Upper lobe of left lung (tissue), 6 donors: Measurements from ENCODE around the gene PRPF40B. TPM values are rescaled to one million over a fixed set of nuclear protein-coding genes. Genes with fewer than 3 reads are reported as not detected.

Experiments used
- ATAC-seq, 2 donors: fragments of 200-7000 bp; cut with Tn5 transposase; one replicate each; pipeline ENCODE4 v1.9.1; 2022; ENCODE audit warnings: mild to moderate bottlenecking in 2 of 2, moderate library complexity in 2 of 2; ENCODE audit not compliant: low FRiP score in 2 of 2
- DNase-seq, 2 donors: peaks; one replicate each; pipeline ENCODE4 v3.0.0-alpha.2; 2019 to 2020
- H3K27ac ChIP-seq, 4 donors: fragments of 200-600 bp; sonication (generic); one replicate each; pipeline ENCODE4 v1.5.1; 2016 to 2019
- H3K27me3 ChIP-seq, 4 donors: fragments of 200-600 bp; sonication (generic); one replicate each; pipeline ENCODE4 v1.5.1; 2017 to 2019
- H3K36me3 ChIP-seq, 4 donors: fragments of 200-600 bp; sonication (generic); one replicate each; pipeline ENCODE4 v1.5.1; 2016 to 2019
- H3K4me1 ChIP-seq, 4 donors: fragments of 200-600 bp; sonication (generic); one replicate each; pipeline ENCODE4 v1.5.1; 2018 to 2019
- H3K4me3 ChIP-seq, 4 donors: fragments of 200-600 bp; sonication (generic); one replicate each; pipeline ENCODE4 v1.5.1; 2017 to 2019; ENCODE audit warnings: mild to moderate bottlenecking in 2 of 4, moderate library complexity in 1 of 4
- H3K9me3 ChIP-seq, 4 donors: fragments of 200-600 bp; sonication (generic); one replicate each; pipeline ENCODE4 v1.5.1; 2018 to 2019
- CTCF ChIP-seq, 6 experiments: fragments of 450-650 bp in 4 of 6; fragments of 200-600 bp in 2 of 6; sonication (generic) in 2 of 6; IDR thresholded peaks; one replicate each; pipeline ENCODE4 v1.5.1; 2016 to 2019; ENCODE audit warnings: antibody characterized with exemption in 6 of 6
- EP300 ChIP-seq, 4 donors: sonication (generic); formaldehyde crosslinking; IDR thresholded peaks; one replicate each; pipeline ENCODE4 v1.5.1; 2017; ENCODE audit warnings: antibody characterized with exemption in 4 of 4, control low read depth in 2 of 4
- POLR2A ChIP-seq, 4 donors: fragments of 450-650 bp; IDR thresholded peaks; one replicate each; pipeline ENCODE4 v1.5.1; 2016 to 2017; ENCODE audit warnings: antibody characterized with exemption in 4 of 4, mild to moderate bottlenecking in 2 of 4
- POLR2AphosphoS5 ChIP-seq, 2 donors: sonication (generic); formaldehyde crosslinking; IDR thresholded peaks; one replicate each; pipeline ENCODE4 v1.5.1; 2017; ENCODE audit warnings: antibody characterized with exemption in 2 of 2
- WGBS, 2 donors: methylation state at CpG; one replicate each; pipeline ENCODE4 v1.1.5; 2017 to 2018; 5-methylcytosine and 5-hydroxymethylcytosine counted together
- total RNA-seq, 6 donors: library from RNA; depleted of rRNA in 4 of 6; stranded (reverse); fragments of >200 nt in 4 of 6; gene quantifications; one replicate each; pipeline versions ENCODE4 v1.1.0 to v1.2.1, GENCODE V29; 2016 to 2021
- donor health status: DM: no; HTN: no; CAD: no; lungs with moderate emphysema.
- donor health status: DM: no; HTN: yes; CAD: no; lungs with severe emphysema.

PRPF40B gene
- total RNA-seq, 6 donors from 2014 or later: 10.8 to 63.9 (median 16.9) TPM

GRCh38 chr12:49642370-49642802 lies 19.0 kb downstream of the PRPF40B start:
- Histone ChIP-seq H3K27me3 (no peaks in the 10 kb centered on the region), H3K4me1 (peaks cover 29 to 32% (median 30%) of the 10 kb centered on the region in 4 donors), H3K27ac (no peak overlapping the region), H3K36me3 (peaks cover 0 to 47% (median 25%) of the 10 kb centered on the region in 4 donors), H3K9me3 (no peaks in the 10 kb centered on the region), H3K4me3 (no peak overlapping the region)
- DNase-seq: peak in 1 of 2 donors; percentile 47
- no peak for TF ChIP-seq POLR2A (IDR thresholded peaks at IDR 0.05)
- TF ChIP-seq POLR2AphosphoS5 (IDR thresholded peaks at IDR 0.05): no peak
- no peak for TF ChIP-seq EP300 (IDR thresholded peaks at IDR 0.05)
- no peak for TF ChIP-seq CTCF (IDR thresholded peaks at IDR 0.05)
- no peak for ATAC-seq
- 87 to 95% methylated on average over 10 to 11 of the region's 11 CpGs for WGBS, 2 donors

- ATAC-seq (no peak), DNase-seq (no peak)
- H3K9me3 ChIP-seq: no peaks in the 10 kb centered on the region
- WGBS, 2 donors: 81 to 95% methylated on average over 2 to 7 of the region's 7 CpGs
- no peaks in the 10 kb centered on the region for H3K27me3 ChIP-seq
- no peak overlapping the region for H3K4me3 ChIP-seq
- H3K36me3 ChIP-seq: peaks cover 0 to 47% (median 25%) of the 10 kb centered on the region in 4 donors
- no peak overlapping the region for H3K27ac ChIP-seq
- H3K4me1 ChIP-seq: peaks cover 33 to 38% (median 35%) of the 10 kb centered on the region in 4 donors
- no peak for TF ChIP-seq CTCF (IDR thresholded peaks at IDR 0.05)
- no peak for TF ChIP-seq POLR2AphosphoS5 (IDR thresholded peaks at IDR 0.05)
- TF ChIP-seq POLR2A (IDR thresholded peaks at IDR 0.05): no peak
- no peak for TF ChIP-seq EP300 (IDR thresholded peaks at IDR 0.05)
These were observed 19.8 kb downstream of the PRPF40B start for GRCh38 chr12:49643135-49643534.

GRCh38 chr12:49643961-49644619 lies 20.7 kb downstream of the PRPF40B start:
- H3K36me3 ChIP-seq: peaks cover 0 to 56% (median 27%) of the 10 kb centered on the region in 4 donors

GRCh38 chr12:49644620-49644994 lies 21.2 kb downstream of the PRPF40B start:
- Histone ChIP-seq H3K4me1 (peaks cover 42 to 51% (median 48%) of the 10 kb centered on the region in 4 donors), H3K27me3 (no peaks in the 10 kb centered on the region), H3K4me3 (no peak overlapping the region), H3K27ac (peak overlapping the region in 2 of 4 donors; percentile 79 to 86), H3K36me3 (peaks cover 0 to 61% (median 31%) of the 10 kb centered on the region in 4 donors), H3K9me3 (no peaks in the 10 kb centered on the region)
- ATAC-seq: peak; percentile 72 to 87
- TF ChIP-seq POLR2AphosphoS5 (IDR thresholded peaks at IDR 0.05): peak in 1 of 2 donors; percentile 53
- TF ChIP-seq CTCF (IDR thresholded peaks at IDR 0.05): peak; percentile 80 to 94 (median 90)
- no peak for TF ChIP-seq EP300 (IDR thresholded peaks at IDR 0.05)
- TF ChIP-seq POLR2A (IDR thresholded peaks at IDR 0.05): no peak
- 0 to 11% methylated on average over 2 of the region's 2 CpGs for WGBS, 2 donors
- peak in 1 of 2 donors; percentile 81 for DNase-seq

More at GRCh38 chr12:49643961-49644619, 20.7 kb downstream of the PRPF40B start:
- Histone ChIP-seq H3K27me3 (no peaks in the 10 kb centered on the region), H3K4me1 (peaks cover 42 to 48% (median 45%) of the 10 kb centered on the region in 4 donors), H3K4me3 (no peak overlapping the region), H3K9me3 (no peaks in the 10 kb centered on the region), H3K27ac (peak overlapping the region in 3 of 4 donors; percentile 8 to 79 (median 17))
- DNase-seq (no peak), ATAC-seq (peak in 1 of 2 donors; percentile 4)
- TF ChIP-seq POLR2A (IDR thresholded peaks at IDR 0.05): no peak
- TF ChIP-seq EP300 (IDR thresholded peaks at IDR 0.05): no peak
- no peak for TF ChIP-seq POLR2AphosphoS5 (IDR thresholded peaks at IDR 0.05)
- no peak for TF ChIP-seq CTCF (IDR thresholded peaks at IDR 0.05)
- 84 to 85% methylated on average over 6 to 10 of the region's 10 CpGs for WGBS, 2 donors
